Measurements from ENCODE around the gene CKS1B.

The CKS1B gene

GRCh38 chr1:154941333-154942013, 33.0 kb upstream of the CKS1B start:
- no peak overlapping the region for H3K4me3 ChIP-seq (replicated peaks; ENCODE audit: low read depth, low read length)
- no peak for DNase-seq (ENCODE audit: extremely low read depth, low read depth)
- no peak for TF ChIP-seq CTCF (IDR thresholded peaks at IDR 0.05; ENCODE audit: low read depth, low read length, missing control alignments)

GRCh38 chr1:154943649-154944400, 30.7 kb upstream of the CKS1B start:
- H3K4me3 ChIP-seq (replicated peaks; ENCODE audit: low read depth, low read length): no peak overlapping the region
- DNase-seq (ENCODE audit: extremely low read depth, low read depth): no peak
- peak; percentile 87 for TF ChIP-seq CTCF (IDR thresholded peaks at IDR 0.05; ENCODE audit: low read depth, low read length, missing control alignments)

- H3K4me3 ChIP-seq (replicated peaks; ENCODE audit: low read depth, low read length): no peak overlapping the region
- DNase-seq (ENCODE audit: extremely low read depth, low read depth): no peak
Measured at GRCh38 chr1:154944401-154945159, 29.9 kb upstream of the CKS1B start.

GRCh38 chr1:154945160-154945961, 29.1 kb upstream of the CKS1B start:
- no peak overlapping the region for H3K4me3 ChIP-seq (replicated peaks; ENCODE audit: low read depth, low read length)
- TF ChIP-seq CTCF (IDR thresholded peaks at IDR 0.05; ENCODE audit: low read depth, low read length, missing control alignments): no peak
- DNase-seq (ENCODE audit: extremely low read depth, low read depth): no peak

More at GRCh38 chr1:154944401-154945159, 29.9 kb upstream of the CKS1B start:
- TF ChIP-seq CTCF (IDR thresholded peaks at IDR 0.05; ENCODE audit: low read depth, low read length, missing control alignments): no peak

GRCh38 chr1:154945962-154946850, 28.3 kb upstream of the CKS1B start:
- no peak overlapping the region for H3K4me3 ChIP-seq (replicated peaks; ENCODE audit: low read depth, low read length)
- no peak for TF ChIP-seq CTCF (IDR thresholded peaks at IDR 0.05; ENCODE audit: low read depth, low read length, missing control alignments)
- DNase-seq (ENCODE audit: extremely low read depth, low read depth): no peak

Measured in HFF-Myc (cell line).